Glutamatergic neuron (in vitro differentiated cells): Measurements from ENCODE around the gene POLR3GL. TPM values are rescaled to one million over a fixed set of nuclear protein-coding genes. Genes with fewer than 3 reads are reported as not detected.

Source experiments
- DNase-seq: peaks from one replicate; pipeline ENCODE4 v3.0.0; 2022
- H3K27ac Mint-ChIP-seq: one replicate; pipeline ENCODE4 v1.8.0; 2020; ENCODE audit warnings: mild to moderate bottlenecking, mixed read lengths, inconsistent platforms; ENCODE audit not compliant: unreplicated experiment
- H3K27me3 Mint-ChIP-seq: one replicate; pipeline ENCODE4 v1.8.0; 2020; ENCODE audit warnings: mild to moderate bottlenecking, moderate library complexity, mixed read lengths, inconsistent platforms; ENCODE audit not compliant: unreplicated experiment
- H3K36me3 Mint-ChIP-seq: one replicate; pipeline ENCODE4 v1.8.0; 2020; ENCODE audit warnings: mild to moderate bottlenecking, mixed read lengths, inconsistent platforms; ENCODE audit not compliant: unreplicated experiment
- H3K4me1 Mint-ChIP-seq: one replicate; pipeline ENCODE4 v1.8.0; 2020; ENCODE audit warnings: mild to moderate bottlenecking, low read depth, mixed read lengths, inconsistent platforms; ENCODE audit not compliant: unreplicated experiment
- H3K4me3 Mint-ChIP-seq: one replicate; pipeline ENCODE4 v1.8.0; 2020; ENCODE audit warnings: mild to moderate bottlenecking, mixed read lengths, inconsistent platforms; ENCODE audit not compliant: unreplicated experiment
- H3K9me3 Mint-ChIP-seq: one replicate; pipeline ENCODE4 v1.8.0; 2020; ENCODE audit warnings: mild to moderate bottlenecking, moderate library complexity, mixed read lengths, inconsistent platforms; ENCODE audit not compliant: unreplicated experiment
- CTCF ChIP-seq: fragments of 200-600 bp; sonication (generic); IDR thresholded peaks from one replicate; pipeline ENCODE4 v1.5.0; 2021; ENCODE audit not compliant: partially characterized antibody, unreplicated experiment
- total RNA-seq: library from RNA; stranded (reverse); fragmentation: NEBNext Ultra II Directional; extraction: Animal tissue kit (Norgen Biotek cat#: 25700); gene quantifications from one replicate; pipeline ENCODE4 v1.2.1, GENCODE V29; 2021; ENCODE audit not compliant: unreplicated experiment

Gene POLR3GL
- total RNA-seq, 1 donor from 2014 or later, result 13.2 TPM

- Mint-ChIP-seq H3K27ac (peak overlapping the region; percentile 89), H3K4me1 (peaks cover 9% of the 10 kb centered on the region), H3K9me3 (no peaks in the 10 kb centered on the region), H3K36me3 (no peaks in the 10 kb centered on the region), H3K27me3 (no peaks in the 10 kb centered on the region), H3K4me3 (peak overlapping the region; percentile 67)
- peak; percentile 83 for TF ChIP-seq CTCF
- peak; percentile 59 for DNase-seq
Observed at GRCh38 chr1:145977486-145978470, 13.3 kb downstream of the POLR3GL start.

- DNase-seq, result no peak
- no peaks in the 10 kb centered on the region for H3K36me3 Mint-ChIP-seq
- peaks cover 9% of the 10 kb centered on the region for H3K4me1 Mint-ChIP-seq
- TF ChIP-seq CTCF, result no peak
- H3K9me3 Mint-ChIP-seq, result no peaks in the 10 kb centered on the region
- H3K4me3 Mint-ChIP-seq, result peak overlapping the region; percentile 67
- H3K27ac Mint-ChIP-seq, result no peak overlapping the region
- H3K27me3 Mint-ChIP-seq, result no peaks in the 10 kb centered on the region
Observed at GRCh38 chr1:145978471-145978853, 14.0 kb downstream of the POLR3GL start.

GRCh38 chr1:145978854-145979745, 14.6 kb downstream of the POLR3GL start:
- H3K9me3 Mint-ChIP-seq, result no peaks in the 10 kb centered on the region
- TF ChIP-seq CTCF, result no peak
- no peaks in the 10 kb centered on the region for H3K27me3 Mint-ChIP-seq
- no peak overlapping the region for H3K4me3 Mint-ChIP-seq
- H3K4me1 Mint-ChIP-seq, result peaks cover 9% of the 10 kb centered on the region
- H3K36me3 Mint-ChIP-seq, result no peaks in the 10 kb centered on the region
- peak; percentile 82 for DNase-seq
- H3K27ac Mint-ChIP-seq, result no peak overlapping the region

- DNase-seq, result no peak
- peaks cover 10% of the 10 kb centered on the region for H3K4me1 Mint-ChIP-seq
- no peaks in the 10 kb centered on the region for H3K36me3 Mint-ChIP-seq
- H3K9me3 Mint-ChIP-seq, result peaks cover under 1% of the 10 kb centered on the region
- no peak overlapping the region for H3K4me3 Mint-ChIP-seq
- H3K27ac Mint-ChIP-seq, result no peak overlapping the region
- TF ChIP-seq CTCF, result no peak
- no peaks in the 10 kb centered on the region for H3K27me3 Mint-ChIP-seq
Observed at GRCh38 chr1:145979746-145980456, 15.4 kb downstream of the POLR3GL start.
